Measurements from ENCODE around the gene CRACR2A. TPM values are rescaled to one million over a fixed set of nuclear protein-coding genes. Genes with fewer than 3 reads are reported as not detected.

The CRACR2A gene
- total RNA-seq, 4 donors from 2014 or later, result 0.47 to 1.7 (median 1.1) TPM

DNA sequence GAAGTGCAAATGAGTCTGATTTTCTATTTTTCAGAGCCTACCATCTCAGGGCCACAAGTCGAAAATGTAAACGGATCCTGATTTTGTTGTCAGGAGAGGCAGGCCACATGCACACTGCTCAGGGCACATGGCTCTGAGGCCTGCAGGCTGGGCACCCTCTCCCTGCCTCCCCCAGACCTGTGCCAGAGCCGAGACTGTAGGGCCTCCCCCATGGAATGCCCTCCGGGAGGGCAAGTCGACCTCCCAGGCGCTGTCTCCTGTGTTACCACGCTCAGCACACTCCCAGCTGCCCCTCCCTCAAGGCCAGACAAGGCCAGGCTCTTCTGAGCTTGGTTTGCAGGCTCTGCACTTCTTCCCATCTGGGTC lies 121.7 kb downstream of the CRACR2A start:
- in situ Hi-C loops (cut with MboI; ENCODE audit: low sequenced_read_pairs in 4 of 4), result loop anchor here in 1 of 4 donors (25.0 kb wide), 1 partner anchor 319 kb away; no protein-coding TSS in a partner anchor
- Histone ChIP-seq H3K36me3 (no peaks in the 10 kb centered on the region), H3K27ac (no peak overlapping the region), H3K4me1 (no peaks in the 10 kb centered on the region), H3K9me3 (no peaks in the 10 kb centered on the region), H3K4me3 (no peak overlapping the region), H3K27me3 (no peaks in the 10 kb centered on the region)
- TF ChIP-seq, protein P1, sequence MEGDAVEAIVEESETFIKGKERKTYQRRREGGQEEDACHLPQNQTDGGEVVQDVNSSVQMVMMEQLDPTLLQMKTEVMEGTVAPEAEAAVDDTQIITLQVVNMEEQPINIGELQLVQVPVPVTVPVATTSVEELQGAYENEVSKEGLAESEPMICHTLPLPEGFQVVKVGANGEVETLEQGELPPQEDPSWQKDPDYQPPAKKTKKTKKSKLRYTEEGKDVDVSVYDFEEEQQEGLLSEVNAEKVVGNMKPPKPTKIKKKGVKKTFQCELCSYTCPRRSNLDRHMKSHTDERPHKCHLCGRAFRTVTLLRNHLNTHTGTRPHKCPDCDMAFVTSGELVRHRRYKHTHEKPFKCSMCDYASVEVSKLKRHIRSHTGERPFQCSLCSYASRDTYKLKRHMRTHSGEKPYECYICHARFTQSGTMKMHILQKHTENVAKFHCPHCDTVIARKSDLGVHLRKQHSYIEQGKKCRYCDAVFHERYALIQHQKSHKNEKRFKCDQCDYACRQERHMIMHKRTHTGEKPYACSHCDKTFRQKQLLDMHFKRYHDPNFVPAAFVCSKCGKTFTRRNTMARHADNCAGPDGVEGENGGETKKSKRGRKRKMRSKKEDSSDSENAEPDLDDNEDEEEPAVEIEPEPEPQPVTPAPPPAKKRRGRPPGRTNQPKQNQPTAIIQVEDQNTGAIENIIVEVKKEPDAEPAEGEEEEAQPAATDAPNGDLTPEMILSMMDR (IDR thresholded peaks at IDR 0.05 in 4 of 5, conservative IDR thresholded peaks at IDR 0.05 in 1 of 5), result no peak
- no peak for TF ChIP-seq POLR2A (IDR thresholded peaks at IDR 0.05)
- DNase-seq (no peak), ATAC-seq (no peak)
- intact Hi-C loops (cut with DNase I; ENCODE audit: low total_unique reads), result no loop called here

DNA sequence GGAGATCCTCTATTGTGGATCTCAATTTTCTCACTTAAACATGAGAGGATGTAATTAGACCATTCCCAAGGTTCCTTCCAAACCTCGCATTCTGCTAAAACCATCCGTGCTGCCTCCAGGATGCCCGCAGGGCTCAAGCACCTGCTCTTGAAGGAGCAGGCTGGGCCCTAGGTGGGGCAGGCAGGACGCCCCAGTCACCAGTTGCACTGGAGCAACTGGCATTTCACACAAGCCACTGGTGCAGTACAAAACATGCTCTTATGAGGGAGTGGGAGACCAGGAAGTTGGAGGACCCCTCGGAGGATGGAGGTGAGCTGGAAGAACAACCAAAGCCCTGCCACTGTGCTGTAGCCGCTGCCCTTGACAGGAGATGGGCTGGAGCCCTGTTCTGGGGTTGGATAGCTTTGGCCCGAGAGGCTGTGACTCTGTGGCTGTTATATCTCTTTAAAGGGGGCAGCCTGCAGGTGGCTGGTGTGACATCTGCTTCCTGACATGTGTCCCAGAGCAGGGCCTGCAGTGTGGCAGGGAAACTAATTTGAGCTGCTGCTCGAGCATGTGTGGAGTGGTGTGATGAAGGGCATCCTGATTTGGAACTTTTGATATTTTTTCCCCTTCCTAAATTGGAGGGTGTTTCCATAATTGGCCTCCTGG lies 122.2 kb downstream of the CRACR2A start:
- no peak overlapping the region for H3K4me3 ChIP-seq
- intact Hi-C loops (cut with DNase I; ENCODE audit: low total_unique reads), result no loop called here
- H3K4me1 ChIP-seq, result no peaks in the 10 kb centered on the region
- no peak overlapping the region for H3K27ac ChIP-seq
- ATAC-seq (no peak), DNase-seq (no peak)
- no peaks in the 10 kb centered on the region for H3K9me3 ChIP-seq
- in situ Hi-C loops (cut with MboI; ENCODE audit: low sequenced_read_pairs in 4 of 4), result loop anchor here in 1 of 4 donors (25.0 kb wide), 1 partner anchor 318 kb away; no protein-coding TSS in a partner anchor
- no peak for TF ChIP-seq POLR2A (IDR thresholded peaks at IDR 0.05)
- TF ChIP-seq, protein P1 (IDR thresholded peaks at IDR 0.05 in 4 of 5, conservative IDR thresholded peaks at IDR 0.05 in 1 of 5), result no peak
- H3K27me3 ChIP-seq, result no peaks in the 10 kb centered on the region
- no peaks in the 10 kb centered on the region for H3K36me3 ChIP-seq

DNA sequence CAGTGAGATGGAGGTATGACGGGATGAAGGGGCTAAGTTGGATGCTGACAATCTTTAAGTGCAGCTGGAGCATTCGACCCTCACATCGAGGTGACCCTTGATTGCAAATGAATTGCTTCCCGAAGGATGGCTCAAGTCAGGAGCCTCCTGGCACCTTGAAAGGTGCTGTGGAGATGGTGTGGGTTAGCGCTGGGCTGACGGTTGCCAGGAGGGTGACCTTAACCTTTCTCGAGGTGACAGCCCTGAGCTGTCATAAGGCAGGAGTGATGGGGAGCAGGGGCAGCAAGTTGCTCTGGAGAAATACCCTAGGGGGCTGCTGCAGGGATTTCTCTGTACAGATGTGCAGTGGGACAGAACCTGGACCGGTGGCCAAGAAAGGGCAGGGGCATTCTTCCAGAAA lies 122.8 kb downstream of the CRACR2A start:
- intact Hi-C loops (cut with DNase I; ENCODE audit: low total_unique reads) (no loop called here), in situ Hi-C loops (cut with MboI; ENCODE audit: low sequenced_read_pairs in 4 of 4) (loop anchor here in 1 of 4 donors (25.0 kb wide), 1 partner anchor 318 kb away; no protein-coding TSS in a partner anchor)
- no peak for TF ChIP-seq POLR2A (IDR thresholded peaks at IDR 0.05)
- TF ChIP-seq, protein P1 (IDR thresholded peaks at IDR 0.05 in 4 of 5, conservative IDR thresholded peaks at IDR 0.05 in 1 of 5), result no peak
- Histone ChIP-seq H3K27me3 (no peaks in the 10 kb centered on the region), H3K9me3 (no peaks in the 10 kb centered on the region), H3K27ac (no peak overlapping the region), H3K4me1 (no peaks in the 10 kb centered on the region), H3K36me3 (no peaks in the 10 kb centered on the region), H3K4me3 (no peak overlapping the region)
- DNase-seq (no peak), ATAC-seq (no peak)

DNA sequence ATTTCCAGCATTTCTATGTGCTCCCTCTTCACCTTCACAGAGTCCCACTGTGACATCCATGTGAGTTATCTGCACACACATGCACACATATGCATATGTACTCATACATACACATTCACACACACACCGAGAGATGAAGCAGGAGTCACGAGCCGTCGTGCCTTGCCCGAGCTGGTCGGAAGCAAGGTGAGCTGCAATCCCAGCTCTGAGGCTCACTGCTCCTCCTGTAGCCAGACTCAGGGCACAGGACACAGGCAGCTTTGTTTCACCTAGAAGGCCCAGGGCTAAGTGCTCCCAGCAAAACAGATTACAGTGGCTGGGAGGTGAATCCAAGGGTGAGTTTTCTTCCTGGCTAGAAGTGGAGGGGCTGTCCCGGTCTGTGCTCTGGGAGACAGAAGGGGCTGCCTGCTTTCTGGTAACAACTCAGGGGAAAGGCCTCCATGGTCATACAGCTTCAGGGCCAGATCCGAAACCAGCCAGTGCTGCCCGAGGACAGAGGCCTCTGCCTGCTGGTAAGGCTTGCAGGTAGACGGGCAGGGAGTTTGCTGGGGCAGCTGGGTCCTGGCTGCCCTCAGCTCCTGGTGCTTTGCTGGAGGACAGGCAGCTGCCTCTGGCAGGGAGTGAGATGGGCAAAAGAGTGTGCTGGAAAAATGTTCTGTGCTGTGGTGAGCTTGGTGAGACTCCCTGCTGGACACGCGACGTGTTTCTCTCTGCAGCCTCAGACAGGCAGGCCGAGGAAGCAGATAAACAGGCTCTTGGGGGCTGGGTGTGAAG lies 123.7 kb downstream of the CRACR2A start:
- Histone ChIP-seq H3K4me1 (no peaks in the 10 kb centered on the region), H3K27ac (no peak overlapping the region), H3K27me3 (no peaks in the 10 kb centered on the region), H3K9me3 (no peaks in the 10 kb centered on the region), H3K4me3 (no peak overlapping the region), H3K36me3 (no peaks in the 10 kb centered on the region)
- DNase-seq (no peak), ATAC-seq (no peak)
- intact Hi-C loops (cut with DNase I; ENCODE audit: low total_unique reads) (no loop called here), in situ Hi-C loops (cut with MboI; ENCODE audit: low sequenced_read_pairs in 4 of 4) (loop anchor here in 1 of 4 donors (25.0 kb wide), 1 partner anchor 317 kb away; no protein-coding TSS in a partner anchor)
- no peak for TF ChIP-seq POLR2A (IDR thresholded peaks at IDR 0.05)
- TF ChIP-seq, protein P1 (IDR thresholded peaks at IDR 0.05 in 4 of 5, conservative IDR thresholded peaks at IDR 0.05 in 1 of 5), result no peak
